ENCODE measurements around the gene SRP68. TPM values are rescaled to one million over a fixed set of nuclear protein-coding genes. Genes with fewer than 3 reads are reported as not detected.

SRP68 gene
- total and polyA plus RNA-seq, 2 donors (not counting 1 experiment from before 2014, with no cell fraction given) = 34.0 to 68.6 TPM

DNA sequence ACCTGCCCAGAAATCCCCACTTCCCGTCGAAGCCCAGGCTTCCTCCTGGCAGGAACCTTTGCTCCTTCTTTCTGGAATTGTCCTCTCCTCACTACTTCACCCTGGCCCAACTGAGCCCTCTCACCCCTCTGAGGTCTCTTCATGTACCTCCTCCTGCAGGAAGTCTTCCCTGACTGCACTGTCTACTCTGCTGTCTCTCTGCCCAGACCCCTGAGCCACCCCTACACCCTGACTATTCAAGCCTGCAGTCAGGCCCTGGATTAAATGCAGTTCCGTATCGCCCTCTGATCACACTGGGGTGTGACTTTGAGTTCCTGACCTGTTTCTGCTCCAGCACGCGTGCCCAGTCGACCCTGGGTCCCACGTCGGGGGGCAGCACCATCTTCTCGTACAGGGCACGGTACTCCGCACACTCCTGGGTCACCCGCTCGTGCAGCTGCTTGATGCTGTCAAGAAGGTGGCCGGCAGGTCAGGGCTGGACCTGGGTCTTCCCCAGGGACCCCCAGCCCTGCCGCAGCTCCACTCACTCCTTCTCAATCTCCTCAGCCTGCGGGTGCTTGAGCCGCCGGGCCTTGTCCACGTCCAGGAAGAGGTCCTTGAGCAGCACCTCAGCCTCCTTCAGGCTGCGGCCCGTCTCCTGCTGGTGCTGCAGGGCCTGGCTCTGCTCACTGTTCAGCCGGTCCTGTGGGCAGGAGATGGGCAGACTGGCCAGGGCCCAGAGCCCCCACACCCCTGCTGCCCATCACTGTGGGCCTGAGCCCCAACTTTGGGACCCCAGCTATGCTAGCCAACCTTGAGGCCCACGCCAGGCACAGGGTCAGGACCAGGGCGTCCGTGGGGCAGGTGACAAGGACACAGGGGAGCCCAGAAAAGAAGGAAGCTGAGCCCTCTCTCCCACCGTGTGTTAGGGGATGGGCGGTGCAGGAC, 49.1 kb downstream of the SRP68 start:
- Histone ChIP-seq H3K36me3 (ENCODE audit: control insufficient read depth, insufficient read depth, low read length) (no peaks in the 10 kb centered on the region), H3K4me3 (replicated peaks in 1 of 4; ENCODE audit: control extremely low read depth in 1 of 4, insufficient read depth in 1 of 4, low read depth in 3 of 4, low read length in 4 of 4) (no peak overlapping the region), H3K9ac (ENCODE audit: insufficient read depth, low read length) (no peak overlapping the region), H3K9me3 (ENCODE audit: control insufficient read depth, insufficient read depth, low read depth, low read length) (no peaks in the 10 kb centered on the region), H3K4me2 (ENCODE audit: extremely low read depth, insufficient read depth, low read length) (no peak overlapping the region), H3K27me3 (ENCODE audit: control insufficient read depth, insufficient read depth, low read length) (peaks cover 4% of the 10 kb centered on the region), H4K20me1 (ENCODE audit: control insufficient read depth, extremely low read depth, insufficient read depth, low read length) (no peaks in the 10 kb centered on the region), H2AFZ (ENCODE audit: low read length) (no peak overlapping the region), H3K4me1 (ENCODE audit: control insufficient read depth, extremely low read depth, insufficient read depth, low read length) (no peaks in the 10 kb centered on the region), H3K79me2 (ENCODE audit: control insufficient read depth, insufficient read depth, low read length) (no peaks in the 10 kb centered on the region), H3K27ac (ENCODE audit: insufficient read depth, low read length) (no peak overlapping the region)
- TF ChIP-seq EZH2 (IDR thresholded peaks at IDR 0.05; ENCODE audit: low read length, missing control alignments) = no peak
- TF ChIP-seq, protein P1, sequence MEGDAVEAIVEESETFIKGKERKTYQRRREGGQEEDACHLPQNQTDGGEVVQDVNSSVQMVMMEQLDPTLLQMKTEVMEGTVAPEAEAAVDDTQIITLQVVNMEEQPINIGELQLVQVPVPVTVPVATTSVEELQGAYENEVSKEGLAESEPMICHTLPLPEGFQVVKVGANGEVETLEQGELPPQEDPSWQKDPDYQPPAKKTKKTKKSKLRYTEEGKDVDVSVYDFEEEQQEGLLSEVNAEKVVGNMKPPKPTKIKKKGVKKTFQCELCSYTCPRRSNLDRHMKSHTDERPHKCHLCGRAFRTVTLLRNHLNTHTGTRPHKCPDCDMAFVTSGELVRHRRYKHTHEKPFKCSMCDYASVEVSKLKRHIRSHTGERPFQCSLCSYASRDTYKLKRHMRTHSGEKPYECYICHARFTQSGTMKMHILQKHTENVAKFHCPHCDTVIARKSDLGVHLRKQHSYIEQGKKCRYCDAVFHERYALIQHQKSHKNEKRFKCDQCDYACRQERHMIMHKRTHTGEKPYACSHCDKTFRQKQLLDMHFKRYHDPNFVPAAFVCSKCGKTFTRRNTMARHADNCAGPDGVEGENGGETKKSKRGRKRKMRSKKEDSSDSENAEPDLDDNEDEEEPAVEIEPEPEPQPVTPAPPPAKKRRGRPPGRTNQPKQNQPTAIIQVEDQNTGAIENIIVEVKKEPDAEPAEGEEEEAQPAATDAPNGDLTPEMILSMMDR (conservative IDR thresholded peaks at IDR 0.05 in 1 of 2, IDR thresholded peaks at IDR 0.05 in 1 of 2; ENCODE audit: low read depth in 1 of 2, low read length in 2 of 2) = no peak
- DNase-seq (ENCODE audit: low read depth in 2 of 2) = no peak

DNA sequence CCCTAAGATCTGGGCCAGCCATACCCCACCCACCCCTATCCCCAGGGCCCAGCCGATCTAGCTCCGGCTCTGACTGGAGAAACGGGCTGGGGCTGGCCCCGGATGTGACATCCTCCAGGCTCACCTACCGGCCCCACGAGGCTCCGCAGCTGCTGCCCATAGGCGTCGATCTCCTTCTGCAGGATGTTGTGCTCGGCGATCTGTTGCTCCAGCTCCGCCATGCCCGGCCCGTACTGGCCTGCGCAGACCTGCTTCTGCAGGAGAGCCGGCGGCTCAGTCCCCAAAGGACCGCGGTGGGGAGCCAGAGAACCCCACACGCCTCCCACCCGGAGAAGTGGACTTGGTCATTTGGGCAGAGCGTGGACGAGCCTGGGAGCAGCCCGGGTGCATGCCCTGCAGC, 50.0 kb downstream of the SRP68 start:
- TF ChIP-seq, protein P1 (conservative IDR thresholded peaks at IDR 0.05 in 1 of 2, IDR thresholded peaks at IDR 0.05 in 1 of 2; ENCODE audit: low read depth in 1 of 2, low read length in 2 of 2) = no peak
- no peak for TF ChIP-seq EZH2 (IDR thresholded peaks at IDR 0.05; ENCODE audit: low read length, missing control alignments)
- no peaks in the 10 kb centered on the region for H3K9me3 ChIP-seq (ENCODE audit: control insufficient read depth, insufficient read depth, low read depth, low read length)
- peaks cover 4% of the 10 kb centered on the region for H3K27me3 ChIP-seq (ENCODE audit: control insufficient read depth, insufficient read depth, low read length)

DNA sequence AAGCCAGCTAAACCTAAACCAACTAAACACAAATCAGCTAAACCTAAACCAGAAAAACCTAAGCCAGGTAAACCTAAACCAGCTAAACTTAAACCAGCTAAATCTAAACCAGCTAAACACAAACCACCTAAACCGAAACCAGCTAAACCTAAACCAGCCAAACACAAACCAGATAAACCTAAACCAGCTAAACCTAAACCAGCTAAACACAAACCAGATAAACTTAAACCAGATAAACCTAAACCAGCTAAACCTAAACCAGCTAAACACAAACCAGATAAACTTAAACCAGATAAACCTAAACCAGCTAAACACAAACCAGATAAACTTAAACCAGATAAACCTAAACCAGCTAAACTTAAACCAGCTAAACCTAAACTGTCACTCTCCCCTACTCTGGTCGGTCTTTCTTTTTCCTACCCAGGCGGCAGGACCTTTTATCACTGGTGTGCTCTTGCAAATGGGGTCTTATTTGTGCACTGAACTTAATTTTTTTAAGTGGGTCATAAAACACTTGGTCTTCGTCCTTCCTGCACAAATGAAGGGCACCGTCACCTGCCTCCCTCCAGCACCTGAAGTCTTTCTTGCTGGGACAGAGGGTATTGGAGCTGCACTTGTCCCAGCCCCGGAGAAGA, 52.4 kb downstream of the SRP68 start:
- no peak for TF ChIP-seq EZH2 (IDR thresholded peaks at IDR 0.05; ENCODE audit: low read length, missing control alignments)
- TF ChIP-seq, protein P1 (conservative IDR thresholded peaks at IDR 0.05 in 1 of 2, IDR thresholded peaks at IDR 0.05 in 1 of 2; ENCODE audit: low read depth in 1 of 2, low read length in 2 of 2) = no peak
- no peak overlapping the region for H3K4me2 ChIP-seq (ENCODE audit: extremely low read depth, insufficient read depth, low read length)
- no peak overlapping the region for H3K4me3 ChIP-seq (replicated peaks in 1 of 4; ENCODE audit: control extremely low read depth in 1 of 4, insufficient read depth in 1 of 4, low read depth in 3 of 4, low read length in 4 of 4)
- H3K4me1 ChIP-seq (ENCODE audit: control insufficient read depth, extremely low read depth, insufficient read depth, low read length) = no peaks in the 10 kb centered on the region
- no peak overlapping the region for H3K9ac ChIP-seq (ENCODE audit: insufficient read depth, low read length)
- no peak overlapping the region for H3K27ac ChIP-seq (ENCODE audit: insufficient read depth, low read length)
- DNase-seq (ENCODE audit: low read depth in 2 of 2) = no peak
- no peaks in the 10 kb centered on the region for H3K9me3 ChIP-seq (ENCODE audit: control insufficient read depth, insufficient read depth, low read depth, low read length)
- no peak overlapping the region for H2AFZ ChIP-seq (ENCODE audit: low read length)
- no peaks in the 10 kb centered on the region for H3K79me2 ChIP-seq (ENCODE audit: control insufficient read depth, insufficient read depth, low read length)
- peaks cover 8% of the 10 kb centered on the region for H3K27me3 ChIP-seq (ENCODE audit: control insufficient read depth, insufficient read depth, low read length)
- no peaks in the 10 kb centered on the region for H3K36me3 ChIP-seq (ENCODE audit: control insufficient read depth, insufficient read depth, low read length)
- H4K20me1 ChIP-seq (ENCODE audit: control insufficient read depth, extremely low read depth, insufficient read depth, low read length) = no peaks in the 10 kb centered on the region

More for the DNA sequence above, 50.0 kb downstream of the SRP68 start:
- no peaks in the 10 kb centered on the region for H4K20me1 ChIP-seq (ENCODE audit: control insufficient read depth, extremely low read depth, insufficient read depth, low read length)
- no peak overlapping the region for H3K4me3 ChIP-seq (replicated peaks in 1 of 4; ENCODE audit: control extremely low read depth in 1 of 4, insufficient read depth in 1 of 4, low read depth in 3 of 4, low read length in 4 of 4)
- no peaks in the 10 kb centered on the region for H3K79me2 ChIP-seq (ENCODE audit: control insufficient read depth, insufficient read depth, low read length)
- no peak overlapping the region for H2AFZ ChIP-seq (ENCODE audit: low read length)
- H3K4me2 ChIP-seq (ENCODE audit: extremely low read depth, insufficient read depth, low read length) = no peak overlapping the region
- no peak overlapping the region for H3K27ac ChIP-seq (ENCODE audit: insufficient read depth, low read length)
- no peaks in the 10 kb centered on the region for H3K4me1 ChIP-seq (ENCODE audit: control insufficient read depth, extremely low read depth, insufficient read depth, low read length)
- H3K9ac ChIP-seq (ENCODE audit: insufficient read depth, low read length) = no peak overlapping the region
- no peak for DNase-seq (ENCODE audit: low read depth in 2 of 2)
- no peaks in the 10 kb centered on the region for H3K36me3 ChIP-seq (ENCODE audit: control insufficient read depth, insufficient read depth, low read length)
